Measurements from ENCODE around the gene THRSP.

DNA sequence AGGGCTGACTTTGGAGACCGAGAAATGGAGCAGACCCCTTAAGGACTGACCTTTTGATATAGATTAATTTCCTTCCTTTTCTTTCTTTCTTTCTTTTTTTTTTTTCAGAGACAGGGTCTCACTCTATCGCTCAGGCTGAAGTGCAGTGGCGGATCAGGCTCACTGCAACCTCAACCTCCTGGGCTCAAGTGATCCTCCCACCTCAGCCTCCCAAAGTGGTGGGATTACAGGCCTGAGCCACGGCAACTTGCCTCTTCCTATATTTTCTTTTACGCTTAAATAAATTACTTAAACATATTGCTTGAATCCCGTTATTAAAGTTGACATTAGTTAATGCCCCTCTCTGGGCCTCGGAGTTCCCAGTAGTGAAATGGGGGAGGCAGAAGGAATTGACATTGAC lies 40.2 kb upstream of the THRSP start:
- TF ChIP-seq CTCF (IDR thresholded peaks at IDR 0.05; ENCODE audit: low read depth, low read length, missing input control) (no peak), RAD21 (IDR thresholded peaks at IDR 0.05) (no peak), REST (IDR thresholded peaks at IDR 0.05) (no peak), RXRA (IDR thresholded peaks at IDR 0.05) (no peak), ZBTB33 (IDR thresholded peaks at IDR 0.05) (no peak), MAX (IDR thresholded peaks at IDR 0.05) (no peak), YY1 (IDR thresholded peaks at IDR 0.05) (no peak), JUND (IDR thresholded peaks at IDR 0.05) (no peak), GABPA (IDR thresholded peaks at IDR 0.05 in 1 of 2, conservative IDR thresholded peaks at IDR 0.05 in 1 of 2) (peak in 1 of 2 donors; percentile 6)
